WTC11 (cell line): ENCODE measurements around the gene ABHD12B. TPM values are rescaled to one million over a fixed set of nuclear protein-coding genes. Genes with fewer than 3 reads are reported as not detected.

Experiments used
- ATAC-seq: fragments of 200-7000 bp; cut with Tn5 transposase; 2 replicates; pipeline ENCODE4 v1.10.0; 2021; ENCODE audit warnings: mild to moderate bottlenecking, moderate library complexity
- CTCF ChIA-PET: fragments of 300-600 bp; sonication (Branson Sonifier 250); formaldehyde crosslinking; loops from one replicate; lab custom pipeline; 2021; ENCODE audit warnings: antibody characterized with exemption; lab: Charles Lee
- POLR2A ChIA-PET: fragments of 350-600 bp; sonication (Branson Sonifier 250); formaldehyde crosslinking; loops from one replicate; lab custom pipeline; 2021; ENCODE audit warnings: antibody characterized with exemption; lab: Charles Lee
- DNase-seq: peaks from one replicate; pipeline ENCODE4 v3.0.0; 2021; ENCODE audit warnings: low spot score
- H3K27ac Mint-ChIP-seq: 2 replicates; pipeline ENCODE4 v1.8.0; 2021; ENCODE audit warnings: mixed read lengths
- H3K27me3 Mint-ChIP-seq: 2 replicates; pipeline ENCODE4 v1.8.0; 2021; ENCODE audit warnings: low read depth, mild to moderate bottlenecking, moderate library complexity, mixed read lengths
- H3K36me3 Mint-ChIP-seq: 2 replicates; pipeline ENCODE4 v1.8.0; 2021; ENCODE audit warnings: mixed read lengths
- H3K4me1 Mint-ChIP-seq: 2 replicates; pipeline ENCODE4 v1.8.0; 2022; ENCODE audit warnings: mixed read lengths
- H3K4me3 Mint-ChIP-seq: 2 replicates; pipeline ENCODE4 v1.8.0; 2021; ENCODE audit warnings: mild to moderate bottlenecking, moderate library complexity, mixed read lengths
- H3K9me3 Mint-ChIP-seq: 2 replicates; pipeline ENCODE4 v1.8.0; 2021; ENCODE audit warnings: mixed read lengths
- ELF4 ChIP-seq: sonication (generic); formaldehyde crosslinking; IDR thresholded peaks from 2 replicates; pipeline ENCODE4 v1.8.1; 2022; ENCODE audit warnings: low read depth, mild to moderate bottlenecking, moderate library complexity, missing genetic modification reagents
- FOXK1 ChIP-seq: sonication (generic); formaldehyde crosslinking; IDR thresholded peaks from 2 replicates; pipeline ENCODE4 v1.8.0; 2022; ENCODE audit warnings: mild to moderate bottlenecking, moderate library complexity, missing genetic modification reagents
- GRHL2 ChIP-seq: fragments of 250-450 bp; sonication (Bioruptor Pico); IDR thresholded peaks from 2 replicates; pipeline ENCODE4 v1.8.0; 2022; ENCODE audit warnings: mild to moderate bottlenecking, moderate library complexity; ENCODE audit not compliant: insufficient replicate concordance, severe bottlenecking
- IRF2 ChIP-seq: sonication (generic); formaldehyde crosslinking; IDR thresholded peaks from 2 replicates; pipeline ENCODE4 v1.8.0; 2022; ENCODE audit warnings: low read depth, missing genetic modification reagents, borderline replicate concordance
- JUN ChIP-seq: sonication (generic); formaldehyde crosslinking; IDR thresholded peaks from 2 replicates; pipeline ENCODE4 v1.8.0; 2023; ENCODE audit warnings: mild to moderate bottlenecking, missing genetic modification reagents
- NFYB ChIP-seq: sonication (generic); formaldehyde crosslinking; conservative IDR thresholded peaks from 2 replicates; pipeline ENCODE4 v1.8.0; 2022; ENCODE audit warnings: low read depth, missing genetic modification reagents
- NR2C2 ChIP-seq: sonication (generic); formaldehyde crosslinking; IDR thresholded peaks from 2 replicates; pipeline ENCODE4 v1.8.0; 2022; ENCODE audit warnings: mild to moderate bottlenecking, missing genetic modification reagents
- RORB ChIP-seq: fragments of 250-450 bp; sonication (Bioruptor Pico); IDR thresholded peaks from 2 replicates; pipeline ENCODE4 v1.9.0; 2021; ENCODE audit warnings: mild to moderate bottlenecking
- SMAD4 ChIP-seq: sonication (generic); formaldehyde crosslinking; IDR thresholded peaks from 2 replicates; pipeline ENCODE4 v1.8.0; 2022; ENCODE audit warnings: mild to moderate bottlenecking, missing genetic modification reagents
- SOX15 ChIP-seq: fragments of 250-450 bp; sonication (Bioruptor Pico); IDR thresholded peaks from 2 replicates; pipeline ENCODE4 v1.9.0; 2021; ENCODE audit warnings: mild to moderate bottlenecking
- TEAD1 ChIP-seq: sonication (generic); formaldehyde crosslinking; IDR thresholded peaks from 2 replicates; pipeline ENCODE4 v1.8.0; 2022; ENCODE audit warnings: mild to moderate bottlenecking, missing genetic modification reagents
- ZBTB21 ChIP-seq: sonication (generic); formaldehyde crosslinking; IDR thresholded peaks from 2 replicates; pipeline ENCODE4 v1.8.1; 2023; ENCODE audit warnings: mild to moderate bottlenecking, missing genetic modification reagents, borderline replicate concordance
- ZNF396 ChIP-seq: fragments of 250-450 bp; sonication (Bioruptor Pico); IDR thresholded peaks from 2 replicates; pipeline ENCODE4 v1.8.0; 2021; ENCODE audit warnings: mild to moderate bottlenecking, moderate library complexity, borderline replicate concordance
- total RNA-seq: library from RNA; stranded (reverse); gene quantifications from 3 replicates; pipeline ENCODE4 v1.2.3, GENCODE V29; 2021
- TF ChIP-seq, protein P1 (sequence below): sonication (generic); formaldehyde crosslinking; IDR thresholded peaks from 2 replicates; pipeline ENCODE4 v1.8.1; 2023; ENCODE audit warnings: mild to moderate bottlenecking, missing genetic modification reagents
- TF ChIP-seq, protein P2 (sequence below): sonication (generic); formaldehyde crosslinking; IDR thresholded peaks from 2 replicates; pipeline ENCODE4 v1.8.1; 2022; ENCODE audit warnings: missing genetic modification reagents, borderline replicate concordance
- TF ChIP-seq, protein P3 (sequence below): sonication (generic); formaldehyde crosslinking; IDR thresholded peaks from 2 replicates; pipeline ENCODE4 v1.8.0; 2022; ENCODE audit warnings: mild to moderate bottlenecking, missing genetic modification reagents
- TF ChIP-seq, protein P4 (sequence below): sonication (generic); formaldehyde crosslinking; IDR thresholded peaks from 2 replicates; pipeline ENCODE4 v1.8.1; 2023; ENCODE audit warnings: mild to moderate bottlenecking, missing genetic modification reagents, moderate library complexity
- TF ChIP-seq, protein P5 (sequence below): fragments of 200-600 bp; IDR thresholded peaks from 2 replicates; pipeline ENCODE4 v1.8.0; 2022; ENCODE audit warnings: antibody characterized with exemption
- TF ChIP-seq, protein P6 (sequence below): sonication (generic); formaldehyde crosslinking; IDR thresholded peaks from 2 replicates; pipeline ENCODE4 v1.8.1; 2022; ENCODE audit warnings: mild to moderate bottlenecking, moderate library complexity, missing genetic modification reagents
- TF ChIP-seq, protein P7 (sequence below): sonication (generic); formaldehyde crosslinking; IDR thresholded peaks from 2 replicates; pipeline ENCODE4 v1.8.1; 2023; ENCODE audit warnings: mild to moderate bottlenecking, missing genetic modification reagents, borderline replicate concordance
- TF ChIP-seq, protein P8 (sequence below): fragments of 250-450 bp; sonication (Bioruptor Pico); IDR thresholded peaks from 2 replicates; pipeline ENCODE4 v1.8.0; 2021; ENCODE audit warnings: mild to moderate bottlenecking

The ABHD12B gene
- total RNA-seq, 1 experiment from 2014 or later, result 156 TPM

DNA sequence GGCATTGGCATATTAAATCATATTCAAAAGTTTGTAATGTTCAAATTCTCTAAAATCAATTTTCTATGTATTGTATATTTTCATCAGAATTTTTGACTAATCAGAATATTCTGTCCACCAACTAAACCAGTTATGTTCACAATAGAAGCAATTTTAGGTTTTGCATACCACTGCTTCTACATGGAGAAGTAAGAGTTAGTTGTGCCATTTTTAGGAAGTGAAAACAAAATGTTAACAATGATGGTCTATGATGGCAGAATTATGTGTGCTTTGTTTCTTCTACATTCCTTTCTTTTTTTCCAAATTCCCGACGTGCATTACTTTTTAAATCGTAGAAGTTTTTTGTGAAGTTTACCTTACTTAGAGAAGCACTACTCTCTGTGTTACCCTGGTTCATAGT lies 29.5 kb downstream of the ABHD12B start (continued):
- TF ChIP-seq FOXK1 (CRISPR knock-in tag) (no peak), ELF4 (CRISPR knock-in tag) (no peak), ZNF396 (CRISPR knock-in tag) (no peak)
- TF ChIP-seq, protein P1, sequence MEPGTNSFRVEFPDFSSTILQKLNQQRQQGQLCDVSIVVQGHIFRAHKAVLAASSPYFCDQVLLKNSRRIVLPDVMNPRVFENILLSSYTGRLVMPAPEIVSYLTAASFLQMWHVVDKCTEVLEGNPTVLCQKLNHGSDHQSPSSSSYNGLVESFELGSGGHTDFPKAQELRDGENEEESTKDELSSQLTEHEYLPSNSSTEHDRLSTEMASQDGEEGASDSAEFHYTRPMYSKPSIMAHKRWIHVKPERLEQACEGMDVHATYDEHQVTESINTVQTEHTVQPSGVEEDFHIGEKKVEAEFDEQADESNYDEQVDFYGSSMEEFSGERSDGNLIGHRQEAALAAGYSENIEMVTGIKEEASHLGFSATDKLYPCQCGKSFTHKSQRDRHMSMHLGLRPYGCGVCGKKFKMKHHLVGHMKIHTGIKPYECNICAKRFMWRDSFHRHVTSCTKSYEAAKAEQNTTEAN, result no peak
- TF ChIP-seq, protein P2, sequence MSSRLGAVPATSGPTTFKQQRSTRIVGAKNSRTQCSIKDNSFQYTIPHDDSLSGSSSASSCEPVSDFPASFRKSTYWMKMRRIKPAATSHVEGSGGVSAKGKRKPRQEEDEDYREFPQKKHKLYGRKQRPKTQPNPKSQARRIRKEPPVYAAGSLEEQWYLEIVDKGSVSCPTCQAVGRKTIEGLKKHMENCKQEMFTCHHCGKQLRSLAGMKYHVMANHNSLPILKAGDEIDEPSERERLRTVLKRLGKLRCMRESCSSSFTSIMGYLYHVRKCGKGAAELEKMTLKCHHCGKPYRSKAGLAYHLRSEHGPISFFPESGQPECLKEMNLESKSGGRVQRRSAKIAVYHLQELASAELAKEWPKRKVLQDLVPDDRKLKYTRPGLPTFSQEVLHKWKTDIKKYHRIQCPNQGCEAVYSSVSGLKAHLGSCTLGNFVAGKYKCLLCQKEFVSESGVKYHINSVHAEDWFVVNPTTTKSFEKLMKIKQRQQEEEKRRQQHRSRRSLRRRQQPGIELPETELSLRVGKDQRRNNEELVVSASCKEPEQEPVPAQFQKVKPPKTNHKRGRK (CRISPR knock-in tag), result no peak
- TF ChIP-seq, protein P3, sequence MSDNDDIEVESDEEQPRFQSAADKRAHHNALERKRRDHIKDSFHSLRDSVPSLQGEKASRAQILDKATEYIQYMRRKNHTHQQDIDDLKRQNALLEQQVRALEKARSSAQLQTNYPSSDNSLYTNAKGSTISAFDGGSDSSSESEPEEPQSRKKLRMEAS, result no peak

DNA sequence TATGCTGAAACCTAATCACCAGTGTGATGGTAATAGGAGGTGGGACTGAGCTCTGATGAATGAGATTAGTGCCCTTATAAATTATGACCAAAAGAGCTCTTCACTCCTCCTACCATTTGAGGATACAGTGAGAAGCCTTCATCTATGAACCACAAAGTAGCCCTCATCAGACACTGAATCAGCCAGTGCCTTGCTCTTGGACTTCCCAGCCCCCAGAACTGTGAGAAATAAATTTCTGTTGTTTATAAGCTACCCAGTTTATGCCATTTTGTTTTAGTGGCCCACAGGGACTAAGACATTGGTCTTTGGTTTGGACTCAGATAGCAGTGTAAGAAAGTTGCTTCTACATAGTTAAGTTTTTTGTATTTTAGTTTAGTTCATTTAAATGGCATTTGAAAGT lies 32.9 kb downstream of the ABHD12B start:
- Mint-ChIP-seq H3K4me1 (peaks cover 53% of the 10 kb centered on the region), H3K36me3 (peaks cover 80% of the 10 kb centered on the region), H3K27ac (no peak overlapping the region), H3K9me3 (peaks cover 15% of the 10 kb centered on the region), H3K4me3 (no peak overlapping the region), H3K27me3 (no peaks in the 10 kb centered on the region)
- ATAC-seq, result no peak
- ChIA-PET CTCF (interaction anchor here (0.6 to 1.2 kb wide), 3 partner anchors 20 to 131 kb away, joined by 3 to 7 read pairs (median 4); no protein-coding TSS in a partner anchor), POLR2A (no interaction called here)
- TF ChIP-seq ZNF396 (CRISPR knock-in tag), result no peak
- TF ChIP-seq SMAD4 (CRISPR knock-in tag), result no peak
- TF ChIP-seq, protein P4, sequence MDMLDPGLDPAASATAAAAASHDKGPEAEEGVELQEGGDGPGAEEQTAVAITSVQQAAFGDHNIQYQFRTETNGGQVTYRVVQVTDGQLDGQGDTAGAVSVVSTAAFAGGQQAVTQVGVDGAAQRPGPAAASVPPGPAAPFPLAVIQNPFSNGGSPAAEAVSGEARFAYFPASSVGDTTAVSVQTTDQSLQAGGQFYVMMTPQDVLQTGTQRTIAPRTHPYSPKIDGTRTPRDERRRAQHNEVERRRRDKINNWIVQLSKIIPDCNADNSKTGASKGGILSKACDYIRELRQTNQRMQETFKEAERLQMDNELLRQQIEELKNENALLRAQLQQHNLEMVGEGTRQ (CRISPR knock-in tag), result no peak
- no peak for TF ChIP-seq GRHL2 (CRISPR knock-in tag)
- TF ChIP-seq JUN, result no peak
- no peak for TF ChIP-seq NFYB
- TF ChIP-seq TEAD1 (CRISPR knock-in tag), result no peak
- TF ChIP-seq, protein P5, sequence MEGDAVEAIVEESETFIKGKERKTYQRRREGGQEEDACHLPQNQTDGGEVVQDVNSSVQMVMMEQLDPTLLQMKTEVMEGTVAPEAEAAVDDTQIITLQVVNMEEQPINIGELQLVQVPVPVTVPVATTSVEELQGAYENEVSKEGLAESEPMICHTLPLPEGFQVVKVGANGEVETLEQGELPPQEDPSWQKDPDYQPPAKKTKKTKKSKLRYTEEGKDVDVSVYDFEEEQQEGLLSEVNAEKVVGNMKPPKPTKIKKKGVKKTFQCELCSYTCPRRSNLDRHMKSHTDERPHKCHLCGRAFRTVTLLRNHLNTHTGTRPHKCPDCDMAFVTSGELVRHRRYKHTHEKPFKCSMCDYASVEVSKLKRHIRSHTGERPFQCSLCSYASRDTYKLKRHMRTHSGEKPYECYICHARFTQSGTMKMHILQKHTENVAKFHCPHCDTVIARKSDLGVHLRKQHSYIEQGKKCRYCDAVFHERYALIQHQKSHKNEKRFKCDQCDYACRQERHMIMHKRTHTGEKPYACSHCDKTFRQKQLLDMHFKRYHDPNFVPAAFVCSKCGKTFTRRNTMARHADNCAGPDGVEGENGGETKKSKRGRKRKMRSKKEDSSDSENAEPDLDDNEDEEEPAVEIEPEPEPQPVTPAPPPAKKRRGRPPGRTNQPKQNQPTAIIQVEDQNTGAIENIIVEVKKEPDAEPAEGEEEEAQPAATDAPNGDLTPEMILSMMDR, result no peak
- TF ChIP-seq, protein P6, sequence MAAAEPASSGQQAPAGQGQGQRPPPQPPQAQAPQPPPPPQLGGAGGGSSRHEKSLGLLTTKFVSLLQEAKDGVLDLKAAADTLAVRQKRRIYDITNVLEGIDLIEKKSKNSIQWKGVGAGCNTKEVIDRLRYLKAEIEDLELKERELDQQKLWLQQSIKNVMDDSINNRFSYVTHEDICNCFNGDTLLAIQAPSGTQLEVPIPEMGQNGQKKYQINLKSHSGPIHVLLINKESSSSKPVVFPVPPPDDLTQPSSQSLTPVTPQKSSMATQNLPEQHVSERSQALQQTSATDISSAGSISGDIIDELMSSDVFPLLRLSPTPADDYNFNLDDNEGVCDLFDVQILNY (CRISPR knock-in tag), result no peak
- TF ChIP-seq ZBTB21 (CRISPR knock-in tag), result no peak
- TF ChIP-seq IRF2 (CRISPR knock-in tag), result no peak
- no peak for DNase-seq

DNA sequence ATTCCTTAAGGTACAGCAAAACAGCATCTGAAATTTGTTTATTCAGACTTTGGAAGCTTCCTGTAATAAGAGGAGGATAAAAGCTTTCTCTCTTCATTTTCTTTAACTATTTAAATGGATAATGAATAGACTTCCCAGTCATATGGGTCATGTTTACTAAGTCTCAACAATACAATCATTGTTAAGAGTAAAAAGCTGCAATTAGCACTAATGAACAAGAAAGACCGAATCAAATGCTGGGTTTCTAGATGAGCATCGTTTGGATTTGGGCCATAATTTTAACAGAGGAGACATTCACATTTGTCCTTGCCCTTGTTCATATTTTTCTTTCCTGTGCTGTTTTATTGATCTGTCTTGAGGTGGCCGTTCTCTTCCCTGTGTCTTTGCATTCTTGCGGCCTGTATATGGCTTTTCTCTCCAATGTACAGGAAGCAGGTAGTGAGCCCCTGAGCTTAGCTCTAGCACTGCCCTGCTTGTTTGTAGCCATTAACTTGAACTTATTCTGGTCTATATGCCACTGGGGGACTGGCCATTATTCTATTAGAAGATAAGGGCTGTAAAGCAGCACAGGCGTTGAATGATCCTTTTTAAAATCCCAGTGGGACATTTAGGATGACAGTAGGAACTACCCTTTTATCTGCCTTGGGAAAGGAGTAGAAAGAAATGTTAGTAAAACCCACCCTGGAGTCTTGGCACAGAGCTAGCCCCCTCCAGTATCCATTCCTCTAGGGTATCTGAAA lies 34.6 kb downstream of the ABHD12B start:
- H3K27ac Mint-ChIP-seq, result peak overlapping the region; percentile 29
- peaks cover 89% of the 10 kb centered on the region for H3K36me3 Mint-ChIP-seq
- no peaks in the 10 kb centered on the region for H3K27me3 Mint-ChIP-seq
- CTCF ChIA-PET, result interaction anchor here (1.3 kb wide), 1 partner anchor 46 kb away, joined by 3 read pairs; no protein-coding TSS in a partner anchor
- H3K4me1 Mint-ChIP-seq, result peaks cover 62% of the 10 kb centered on the region
- no peak for ATAC-seq
- no peak overlapping the region for H3K4me3 Mint-ChIP-seq
- H3K9me3 Mint-ChIP-seq, result peaks cover 15% of the 10 kb centered on the region
- POLR2A ChIA-PET, result no interaction called here
- no peak for DNase-seq
- TF ChIP-seq, protein P7, sequence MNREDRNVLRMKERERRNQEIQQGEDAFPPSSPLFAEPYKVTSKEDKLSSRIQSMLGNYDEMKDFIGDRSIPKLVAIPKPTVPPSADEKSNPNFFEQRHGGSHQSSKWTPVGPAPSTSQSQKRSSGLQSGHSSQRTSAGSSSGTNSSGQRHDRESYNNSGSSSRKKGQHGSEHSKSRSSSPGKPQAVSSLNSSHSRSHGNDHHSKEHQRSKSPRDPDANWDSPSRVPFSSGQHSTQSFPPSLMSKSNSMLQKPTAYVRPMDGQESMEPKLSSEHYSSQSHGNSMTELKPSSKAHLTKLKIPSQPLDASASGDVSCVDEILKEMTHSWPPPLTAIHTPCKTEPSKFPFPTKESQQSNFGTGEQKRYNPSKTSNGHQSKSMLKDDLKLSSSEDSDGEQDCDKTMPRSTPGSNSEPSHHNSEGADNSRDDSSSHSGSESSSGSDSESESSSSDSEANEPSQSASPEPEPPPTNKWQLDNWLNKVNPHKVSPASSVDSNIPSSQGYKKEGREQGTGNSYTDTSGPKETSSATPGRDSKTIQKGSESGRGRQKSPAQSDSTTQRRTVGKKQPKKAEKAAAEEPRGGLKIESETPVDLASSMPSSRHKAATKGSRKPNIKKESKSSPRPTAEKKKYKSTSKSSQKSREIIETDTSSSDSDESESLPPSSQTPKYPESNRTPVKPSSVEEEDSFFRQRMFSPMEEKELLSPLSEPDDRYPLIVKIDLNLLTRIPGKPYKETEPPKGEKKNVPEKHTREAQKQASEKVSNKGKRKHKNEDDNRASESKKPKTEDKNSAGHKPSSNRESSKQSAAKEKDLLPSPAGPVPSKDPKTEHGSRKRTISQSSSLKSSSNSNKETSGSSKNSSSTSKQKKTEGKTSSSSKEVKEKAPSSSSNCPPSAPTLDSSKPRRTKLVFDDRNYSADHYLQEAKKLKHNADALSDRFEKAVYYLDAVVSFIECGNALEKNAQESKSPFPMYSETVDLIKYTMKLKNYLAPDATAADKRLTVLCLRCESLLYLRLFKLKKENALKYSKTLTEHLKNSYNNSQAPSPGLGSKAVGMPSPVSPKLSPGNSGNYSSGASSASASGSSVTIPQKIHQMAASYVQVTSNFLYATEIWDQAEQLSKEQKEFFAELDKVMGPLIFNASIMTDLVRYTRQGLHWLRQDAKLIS (CRISPR knock-in tag), result no peak
- TF ChIP-seq SOX15 (CRISPR knock-in tag), result no peak
- no peak for TF ChIP-seq NR2C2 (CRISPR knock-in tag)
- no peak for TF ChIP-seq RORB (CRISPR knock-in tag)
- TF ChIP-seq, protein P8, sequence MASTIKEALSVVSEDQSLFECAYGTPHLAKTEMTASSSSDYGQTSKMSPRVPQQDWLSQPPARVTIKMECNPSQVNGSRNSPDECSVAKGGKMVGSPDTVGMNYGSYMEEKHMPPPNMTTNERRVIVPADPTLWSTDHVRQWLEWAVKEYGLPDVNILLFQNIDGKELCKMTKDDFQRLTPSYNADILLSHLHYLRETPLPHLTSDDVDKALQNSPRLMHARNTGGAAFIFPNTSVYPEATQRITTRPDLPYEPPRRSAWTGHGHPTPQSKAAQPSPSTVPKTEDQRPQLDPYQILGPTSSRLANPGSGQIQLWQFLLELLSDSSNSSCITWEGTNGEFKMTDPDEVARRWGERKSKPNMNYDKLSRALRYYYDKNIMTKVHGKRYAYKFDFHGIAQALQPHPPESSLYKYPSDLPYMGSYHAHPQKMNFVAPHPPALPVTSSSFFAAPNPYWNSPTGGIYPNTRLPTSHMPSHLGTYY, result no peak
